Upper lobe of right lung (tissue), 1 donor: Measurements from ENCODE around the gene BSX. TPM values are rescaled to one million over a fixed set of nuclear protein-coding genes. Genes with fewer than 3 reads are reported as not detected.

ENCODE experiments used
- ATAC-seq: fragments of 200-7000 bp; cut with Tn5 transposase; one replicate; pipeline ENCODE4 v1.9.1; 2020; ENCODE audit warnings: mild to moderate bottlenecking, moderate library complexity
- DNase-seq: peaks from one replicate; pipeline ENCODE4 v3.0.0-alpha.2; 2020
- H3K27ac ChIP-seq: fragments of 200-600 bp; one replicate; pipeline ENCODE4 v1.8.0; 2022
- H3K27me3 ChIP-seq: fragments of 200-600 bp; one replicate; pipeline ENCODE4 v1.8.0; 2022; ENCODE audit warnings: mild to moderate bottlenecking
- H3K36me3 ChIP-seq: fragments of 200-600 bp; one replicate; pipeline ENCODE4 v1.8.0; 2022
- H3K4me1 ChIP-seq: fragments of 200-600 bp; one replicate; pipeline ENCODE4 v1.8.0; 2022
- H3K4me3 ChIP-seq: fragments of 200-600 bp; one replicate; pipeline ENCODE4 v1.8.0; 2022; ENCODE audit warnings: mild to moderate bottlenecking
- H3K9me3 ChIP-seq: fragments of 200-600 bp; one replicate; pipeline ENCODE4 v1.8.0; 2022
- CTCF ChIP-seq: fragments of 200-600 bp; IDR thresholded peaks from one replicate; pipeline ENCODE4 v1.8.0; 2022; ENCODE audit warnings: antibody characterized with exemption
- intact Hi-C: fragments of 100-400 bp; cut with DNase I; formaldehyde crosslinking; loops from one replicate; pipeline ENCODE4 v1.11.0; 2022
- total RNA-seq: library from RNA; stranded (reverse); fragmentation: NEBNext Ultra II Directional; extraction: Animal tissue kit (Norgen Biotek cat#: 25700); gene quantifications from one replicate; pipeline ENCODE4 v1.2.1, GENCODE V29; 2021
- donor health status: DM: no; HTN: yes; CAD: no; lungs with severe emphysema.

The BSX gene
- total RNA-seq, 1 donor from 2014 or later: not detected

DNA sequence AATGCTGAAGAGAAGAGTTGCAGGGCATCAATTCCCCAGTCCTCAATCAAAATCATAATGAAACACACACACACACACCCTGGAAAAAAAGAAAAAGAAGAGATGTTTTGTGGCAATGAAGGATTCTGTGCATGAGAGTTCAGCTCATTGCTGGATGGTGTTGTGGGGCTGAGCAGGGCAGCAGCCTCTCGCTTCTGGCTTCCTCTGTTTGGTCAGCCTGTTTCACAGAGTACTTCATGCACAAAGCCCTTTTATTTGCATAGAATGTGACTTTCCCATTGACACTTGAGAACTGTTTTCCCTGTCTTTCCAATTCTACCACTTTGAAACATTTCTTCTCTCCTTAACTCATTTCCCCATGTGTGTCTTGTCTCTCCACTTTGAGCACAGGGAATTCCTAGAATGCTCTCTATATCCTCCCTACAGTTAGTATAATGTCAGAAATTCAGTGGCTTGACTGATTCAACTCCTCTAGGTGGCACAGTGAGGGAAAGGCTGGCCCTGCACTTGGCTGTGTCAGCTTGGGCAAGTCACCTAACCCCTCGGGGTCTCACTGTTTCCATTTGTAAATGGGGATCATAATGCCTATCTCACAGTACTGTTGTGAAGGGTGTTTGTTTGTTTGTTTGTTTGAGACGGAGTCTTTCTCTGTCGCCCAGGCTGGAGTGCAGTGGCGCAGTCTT lies 25.4 kb upstream of the BSX start:
- Histone ChIP-seq H3K4me1 (no peaks in the 10 kb centered on the region), H3K9me3 (no peaks in the 10 kb centered on the region), H3K4me3 (no peak overlapping the region), H3K27ac (no peak overlapping the region), H3K27me3 (no peaks in the 10 kb centered on the region), H3K36me3 (no peaks in the 10 kb centered on the region)
- no peak for TF ChIP-seq CTCF
- no peak for ATAC-seq
- intact Hi-C loops: no loop called here
- no peak for DNase-seq

- Histone ChIP-seq H3K27me3 (peaks cover 10% of the 10 kb centered on the region), H3K9me3 (no peaks in the 10 kb centered on the region), H3K36me3 (no peaks in the 10 kb centered on the region), H3K4me3 (no peak overlapping the region), H3K4me1 (no peaks in the 10 kb centered on the region), H3K27ac (no peak overlapping the region)
- no peak for DNase-seq
- ATAC-seq: no peak
- TF ChIP-seq CTCF: no peak
- intact Hi-C loops: no loop called here
These were observed 19.1 kb upstream of the BSX start for GRCh38 chr11:123000721-123001120.

DNA sequence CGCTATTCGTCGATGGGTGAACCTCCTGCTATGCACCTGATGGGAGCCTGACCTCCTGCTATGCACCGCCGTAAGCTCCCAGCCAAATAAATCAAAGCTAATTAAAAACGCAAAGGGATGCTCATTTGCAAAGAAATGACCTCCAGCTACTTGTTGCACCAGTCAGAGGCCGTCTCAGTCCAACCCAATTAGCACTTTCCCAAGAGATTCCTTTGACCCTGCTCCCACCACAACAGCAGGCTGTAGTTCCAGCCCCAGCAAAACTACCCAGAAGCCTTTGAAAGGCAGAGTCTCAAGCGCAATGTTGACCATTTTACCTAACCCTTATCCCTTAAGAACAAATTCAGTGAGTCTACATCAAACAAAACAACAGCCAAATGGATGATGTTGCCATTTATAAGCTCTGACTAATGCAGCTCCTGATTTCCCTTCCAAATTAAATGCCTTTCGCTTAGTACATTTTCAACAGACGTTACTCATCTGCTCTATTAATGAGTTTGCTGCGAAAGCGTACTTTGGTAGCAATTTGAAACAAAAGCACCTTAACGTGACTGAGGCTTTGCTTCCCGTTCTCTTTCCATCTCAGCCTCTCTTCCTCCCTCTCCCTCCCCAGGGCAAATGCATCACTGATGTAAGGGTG lies 17.2 kb upstream of the BSX start:
- intact Hi-C loops: no loop called here
- H3K27me3 ChIP-seq: peaks cover 18% of the 10 kb centered on the region

GRCh38 chr11:122995526-122995925 lies 13.9 kb upstream of the BSX start:
- Histone ChIP-seq H3K27ac (no peak overlapping the region), H3K36me3 (no peaks in the 10 kb centered on the region), H3K4me3 (no peak overlapping the region), H3K27me3 (peaks cover 30% of the 10 kb centered on the region), H3K9me3 (no peaks in the 10 kb centered on the region), H3K4me1 (no peaks in the 10 kb centered on the region)
- no peak for DNase-seq
- intact Hi-C loops: no loop called here
- ATAC-seq: no peak
- no peak for TF ChIP-seq CTCF

More for the DNA sequence above, 17.2 kb upstream of the BSX start:
- no peak for TF ChIP-seq CTCF
- H3K4me3 ChIP-seq: no peak overlapping the region
- no peaks in the 10 kb centered on the region for H3K36me3 ChIP-seq
- H3K4me1 ChIP-seq: no peaks in the 10 kb centered on the region
- ATAC-seq (no peak), DNase-seq (no peak)
- no peak overlapping the region for H3K27ac ChIP-seq
- H3K9me3 ChIP-seq: no peaks in the 10 kb centered on the region

DNA sequence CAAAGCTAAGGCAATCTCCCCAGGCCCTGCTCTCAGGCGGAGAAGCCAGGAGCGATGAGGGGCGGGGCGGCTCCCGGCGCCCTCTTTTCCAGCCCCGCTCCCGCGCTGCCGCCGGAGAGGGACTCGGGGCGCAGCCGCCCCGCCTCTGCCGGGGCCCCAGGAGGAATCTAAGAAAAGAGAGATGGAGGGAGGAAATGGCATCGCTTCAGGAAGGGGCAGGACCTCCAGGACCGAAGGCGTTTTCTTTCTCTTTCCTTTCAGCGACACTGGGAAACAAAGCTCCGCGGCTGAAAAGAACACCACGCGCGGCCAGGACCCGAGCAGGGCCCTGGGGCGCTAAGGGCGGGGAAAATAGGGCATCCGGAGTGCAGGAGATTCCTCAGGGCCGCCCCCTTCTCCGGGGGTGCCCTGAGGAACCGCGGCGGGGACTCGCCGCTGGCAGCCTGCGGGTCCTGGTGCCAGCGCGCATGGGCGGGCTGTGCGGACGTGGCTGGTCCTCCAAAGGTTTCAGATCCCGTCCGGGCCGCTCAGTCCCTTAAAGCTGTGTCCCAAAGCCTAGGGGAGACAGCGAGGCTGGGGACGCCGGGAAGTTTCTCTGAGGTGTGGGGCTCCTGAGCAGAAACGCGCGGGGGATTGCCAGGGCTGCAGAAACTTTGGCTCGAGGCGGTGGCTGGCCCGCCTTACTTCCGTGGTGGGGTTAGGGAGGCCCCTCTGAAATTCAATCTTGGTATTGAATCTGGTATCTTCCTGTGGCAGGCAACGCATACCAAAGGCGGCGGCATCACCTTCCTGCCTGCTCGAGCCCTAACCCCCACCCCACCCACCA lies 2.8 kb upstream of the BSX start:
- no peak for TF ChIP-seq CTCF
- H3K27me3 ChIP-seq: peaks cover 82% of the 10 kb centered on the region
- intact Hi-C loops: no loop called here

More for the DNA sequence above, 2.8 kb upstream of the BSX start:
- Histone ChIP-seq H3K36me3 (no peaks in the 10 kb centered on the region), H3K9me3 (no peaks in the 10 kb centered on the region), H3K27ac (no peak overlapping the region), H3K4me1 (peaks cover 9% of the 10 kb centered on the region), H3K4me3 (peak overlapping the region; percentile 63)
- DNase-seq (no peak), ATAC-seq (peak; percentile 60)
